ENCODE results near the gene ROCK2. TPM values are rescaled to one million over a fixed set of nuclear protein-coding genes. Genes with fewer than 3 reads are reported as not detected.

The ROCK2 gene
- total RNA-seq, 2 donors from 2014 or later: 29.6 to 32.2 TPM

GRCh38 chr2:11281186-11281585, 63.2 kb downstream of the ROCK2 start:
- DNase-seq (ENCODE audit: low spot score): no peak
- 84% methylated on average over 3 of the region's 3 CpGs for WGBS
- no peaks in the 10 kb centered on the region for H3K9me3 ChIP-seq
- no peak overlapping the region for H3K4me3 ChIP-seq
- TF ChIP-seq POLR2A (IDR thresholded peaks at IDR 0.05): no peak
- TF ChIP-seq CTCF (IDR thresholded peaks at IDR 0.05): no peak
- TF ChIP-seq POLR2AphosphoS5 (IDR thresholded peaks at IDR 0.05): no peak
- H3K27me3 ChIP-seq (replicated peaks; ENCODE audit: insufficient read depth): no peaks in the 10 kb centered on the region
- H3K27ac ChIP-seq: no peak overlapping the region
- H3K4me1 ChIP-seq (replicated peaks): no peaks in the 10 kb centered on the region
- peaks cover 0 to 4% of the 10 kb centered on the region in 2 donors for H3K36me3 ChIP-seq
- intact Hi-C loops (cut with DNase I): no loop called here

GRCh38 chr2:11280713-11281112, 63.7 kb downstream of the ROCK2 start:
- intact Hi-C loops (cut with DNase I): no loop called here
- no peaks in the 10 kb centered on the region for H3K27me3 ChIP-seq (replicated peaks; ENCODE audit: insufficient read depth)
- no peaks in the 10 kb centered on the region for H3K9me3 ChIP-seq
- no peak for TF ChIP-seq POLR2A (IDR thresholded peaks at IDR 0.05)
- no peak for TF ChIP-seq CTCF (IDR thresholded peaks at IDR 0.05)
- TF ChIP-seq POLR2AphosphoS5 (IDR thresholded peaks at IDR 0.05): no peak
- peaks cover 0 to 4% of the 10 kb centered on the region in 2 donors for H3K36me3 ChIP-seq
- no peaks in the 10 kb centered on the region for H3K4me1 ChIP-seq (replicated peaks)
- H3K27ac ChIP-seq: no peak overlapping the region
- DNase-seq (ENCODE audit: low spot score): no peak
- WGBS: 94% methylated on average over 3 of the region's 3 CpGs
- no peak overlapping the region for H3K4me3 ChIP-seq

GRCh38 chr2:11279398-11279797, 65.0 kb downstream of the ROCK2 start:
- no peak for TF ChIP-seq POLR2AphosphoS5 (IDR thresholded peaks at IDR 0.05)
- TF ChIP-seq POLR2A (IDR thresholded peaks at IDR 0.05): no peak
- no peak for TF ChIP-seq CTCF (IDR thresholded peaks at IDR 0.05)
- 89% methylated on average over 4 of the region's 4 CpGs for WGBS
- DNase-seq (ENCODE audit: low spot score): no peak
- intact Hi-C loops (cut with DNase I): no loop called here
- no peaks in the 10 kb centered on the region for H3K9me3 ChIP-seq
- H3K4me3 ChIP-seq: no peak overlapping the region
- no peaks in the 10 kb centered on the region for H3K27me3 ChIP-seq (replicated peaks; ENCODE audit: insufficient read depth)
- H3K4me1 ChIP-seq (replicated peaks): no peaks in the 10 kb centered on the region
- peaks cover 0 to 4% of the 10 kb centered on the region in 2 donors for H3K36me3 ChIP-seq
- no peak overlapping the region for H3K27ac ChIP-seq

- Histone ChIP-seq H3K4me1 (replicated peaks) (no peaks in the 10 kb centered on the region), H3K4me3 (no peak overlapping the region), H3K36me3 (peaks cover 0 to 4% of the 10 kb centered on the region in 2 donors), H3K9me3 (no peaks in the 10 kb centered on the region), H3K27ac (no peak overlapping the region), H3K27me3 (replicated peaks; ENCODE audit: insufficient read depth) (no peaks in the 10 kb centered on the region)
- intact Hi-C loops (cut with DNase I): no loop called here
- DNase-seq (ENCODE audit: low spot score): no peak
- TF ChIP-seq CTCF (IDR thresholded peaks at IDR 0.05) (no peak), POLR2A (IDR thresholded peaks at IDR 0.05) (no peak), POLR2AphosphoS5 (IDR thresholded peaks at IDR 0.05) (no peak)
Observed at GRCh38 chr2:11278219-11278618, 66.2 kb downstream of the ROCK2 start.

- no peak for TF ChIP-seq POLR2A (IDR thresholded peaks at IDR 0.05)
- TF ChIP-seq POLR2AphosphoS5 (IDR thresholded peaks at IDR 0.05): no peak
- TF ChIP-seq CTCF (IDR thresholded peaks at IDR 0.05): no peak
- no peaks in the 10 kb centered on the region for H3K4me1 ChIP-seq (replicated peaks)
- H3K9me3 ChIP-seq: no peaks in the 10 kb centered on the region
- no peak for DNase-seq (ENCODE audit: low spot score)
- H3K27me3 ChIP-seq (replicated peaks; ENCODE audit: insufficient read depth): no peaks in the 10 kb centered on the region
- intact Hi-C loops (cut with DNase I): no loop called here
- H3K27ac ChIP-seq: no peak overlapping the region
- H3K4me3 ChIP-seq: no peak overlapping the region
- WGBS: 59% methylated on average over 6 of the region's 6 CpGs
- H3K36me3 ChIP-seq: peaks cover 0 to 4% of the 10 kb centered on the region in 2 donors
Observed at GRCh38 chr2:11275910-11276309, 68.5 kb downstream of the ROCK2 start.
